Muscle of arm (tissue), 14 donors: ENCODE results near the gene PRCP. TPM values are rescaled to one million over a fixed set of nuclear protein-coding genes. Genes with fewer than 3 reads are reported as not detected.
"Not testable (repeated sequence)": the region's sequence is repeated elsewhere in the genome, so short reads cannot be mapped to it uniquely, and the experiment has no call there.

ENCODE experiments used
- DNase-seq: peaks from one replicate; pipeline ENCODE4 v3.0.0-alpha.2; 2013
- long read RNA-seq, 11 donors: transcript quantifications; one replicate each; lab custom pipeline, GENCODE V29; 2026
- polyA plus RNA-seq, 12 donors: library from polyadenylated mRNA; unstranded; fragments of 120-200 nt; gene quantifications; one replicate each; pipeline ENCODE4 v1.2.1, GENCODE V29; 2013; ENCODE audit not compliant: insufficient read length in 12 of 12

Gene PRCP
- 100 to 1,000 TPM in 10 of 12 donors, 10 to 100 TPM in 1, not detected in 1; 91.2 to 155 (median 116) TPM for polyA plus RNA-seq
- long read RNA-seq, donor 1, full-length matches to known transcripts: 27 of 27 reads
- long read RNA-seq, donor 1, partial matches to known transcripts: 0 of 27 reads
- long read RNA-seq, donor 1, other reads (novel, unspliced or antisense): 0 of 27 reads
- long read RNA-seq, donor 2, full-length matches to known transcripts: 45 of 45 reads
- long read RNA-seq, donor 2, partial matches to known transcripts: 0 of 45 reads
- long read RNA-seq, donor 2, other reads (novel, unspliced or antisense): 0 of 45 reads
- long read RNA-seq, donor 3, full-length matches to known transcripts: 24 of 24 reads
- long read RNA-seq, donor 3, partial matches to known transcripts: 0 of 24 reads
- long read RNA-seq, donor 3, other reads (novel, unspliced or antisense): 0 of 24 reads
- long read RNA-seq, donor 4, full-length matches to known transcripts: 20 of 20 reads
- long read RNA-seq, donor 4, partial matches to known transcripts: 0 of 20 reads
- long read RNA-seq, donor 4, other reads (novel, unspliced or antisense): 0 of 20 reads
- long read RNA-seq, donor 5: 0 reads
- long read RNA-seq, donor 6, full-length matches to known transcripts: 17 of 17 reads
- long read RNA-seq, donor 6, partial matches to known transcripts: 0 of 17 reads
- long read RNA-seq, donor 6, other reads (novel, unspliced or antisense): 0 of 17 reads
- long read RNA-seq, donor 7, full-length matches to known transcripts: 12 of 12 reads
- long read RNA-seq, donor 7, partial matches to known transcripts: 0 of 12 reads
- long read RNA-seq, donor 7, other reads (novel, unspliced or antisense): 0 of 12 reads
- long read RNA-seq, donor 8, full-length matches to known transcripts: 36 of 41 reads
- long read RNA-seq, donor 8, partial matches to known transcripts: 5 of 41 reads
- long read RNA-seq, donor 8, other reads (novel, unspliced or antisense): 0 of 41 reads
- long read RNA-seq, donor 9, full-length matches to known transcripts: 34 of 44 reads
- long read RNA-seq, donor 9, partial matches to known transcripts: 10 of 44 reads
- long read RNA-seq, donor 9, other reads (novel, unspliced or antisense): 0 of 44 reads
- long read RNA-seq, donor 10, full-length matches to known transcripts: 26 of 33 reads
- long read RNA-seq, donor 10, partial matches to known transcripts: 7 of 33 reads
- long read RNA-seq, donor 10, other reads (novel, unspliced or antisense): 0 of 33 reads
- long read RNA-seq, donor 11, full-length matches to known transcripts: 41 of 46 reads
- long read RNA-seq, donor 11, partial matches to known transcripts: 5 of 46 reads
- long read RNA-seq, donor 11, other reads (novel, unspliced or antisense): 0 of 46 reads

- peak; percentile 83 for DNase-seq
These were observed at the start of gene PRCP for GRCh38 chr11:82900277-82901164. TSS of gene PRCP (minus strand) at chr11:82900430. CDS start at chr11:82900402, 28 bp downstream.

GRCh38 chr11:82949352-82949751 lies 49.1 kb upstream of the PRCP start:
- no peak for DNase-seq

- no peak for DNase-seq
These were observed 45.5 kb upstream of the PRCP start for GRCh38 chr11:82945682-82946081.

GRCh38 chr11:82945041-82945440 lies 44.8 kb upstream of the PRCP start:
- not testable (repeated sequence) for DNase-seq

- DNase-seq: no peak
These were observed 44.0 kb upstream of the PRCP start for GRCh38 chr11:82944198-82944597.

GRCh38 chr11:82943430-82943829 lies 43.2 kb upstream of the PRCP start:
- not testable (repeated sequence) for DNase-seq

GRCh38 chr11:82942376-82942775 lies 42.1 kb upstream of the PRCP start:
- no peak for DNase-seq

GRCh38 chr11:82939456-82939855 lies 39.2 kb upstream of the PRCP start:
- DNase-seq: no peak

GRCh38 chr11:82937554-82937953 lies 37.3 kb upstream of the PRCP start:
- no peak for DNase-seq

GRCh38 chr11:82936261-82936660 lies 36.0 kb upstream of the PRCP start:
- no peak for DNase-seq

GRCh38 chr11:82932564-82932963 lies 32.3 kb upstream of the PRCP start:
- no peak for DNase-seq

GRCh38 chr11:82930734-82931133 lies 30.5 kb upstream of the PRCP start:
- DNase-seq: no peak

GRCh38 chr11:82930229-82930628 lies 30.0 kb upstream of the PRCP start:
- no peak for DNase-seq

- DNase-seq: no peak
These were observed 28.9 kb upstream of the PRCP start for GRCh38 chr11:82929121-82929520.

- peak; percentile 38 for DNase-seq
These were observed 27.1 kb upstream of the PRCP start for GRCh38 chr11:82927264-82927880.

GRCh38 chr11:82924522-82925224 lies 24.4 kb upstream of the PRCP start:
- DNase-seq: no peak

GRCh38 chr11:82922396-82923173 lies 22.4 kb upstream of the PRCP start:
- not testable (repeated sequence) for DNase-seq

GRCh38 chr11:82920227-82920626 lies 20.0 kb upstream of the PRCP start:
- not testable (repeated sequence) for DNase-seq

- DNase-seq: not testable (repeated sequence)
These were observed 19.6 kb upstream of the PRCP start for GRCh38 chr11:82919786-82920185.
